ENCODE results near the gene PNRC2.
A peak's percentile ranks its signal among the peaks of the same experiment; 100 is the strongest.

GRCh38 chr1:23959461-23960290 lies at the start of gene PNRC2:
- TF ChIP-seq FOXM1 (IDR thresholded peaks at IDR 0.05; ENCODE audit: borderline replicate concordance): no peak; the same call in 1 of the 2 replicates
- TF ChIP-seq HDGF (IDR thresholded peaks at IDR 0.05; ENCODE audit: borderline replicate concordance): no peak
- TF ChIP-seq ELF4 (IDR thresholded peaks at IDR 0.05): peak; percentile 47

Measured in HEK293T (cell line).